ENCODE data around the gene MTUS2.
"Not testable (repeated sequence)": the region's sequence is repeated elsewhere in the genome, so short reads cannot be mapped to it uniquely, and the experiment has no call there.

MTUS2 gene

DNA sequence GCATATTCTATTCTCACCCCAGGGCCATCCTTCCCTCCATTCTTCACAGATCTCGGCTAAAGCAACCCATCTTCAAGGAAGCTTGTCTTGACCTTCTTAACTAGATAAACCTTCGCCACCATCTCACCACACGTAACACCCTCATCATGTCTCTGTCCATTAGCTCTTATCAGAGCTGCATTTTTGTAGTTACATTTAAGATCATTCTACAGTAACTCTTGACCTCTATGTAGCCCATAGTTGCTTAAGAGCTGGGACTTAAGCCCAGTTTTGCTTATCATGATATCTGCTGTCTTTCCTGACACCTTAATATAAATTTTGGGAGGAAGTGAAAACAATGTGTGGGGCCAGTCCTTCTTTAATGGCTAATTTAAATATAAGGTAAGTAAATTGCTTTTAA is 345.1 kb downstream of the MTUS2 start:
- DNase-seq (ENCODE audit: low read depth) = no peak

GRCh38 chr13:29165840-29166239 is 345.7 kb downstream of the MTUS2 start:
- no peak for DNase-seq (ENCODE audit: low read depth)

- DNase-seq (ENCODE audit: low read depth) = no peak
Measured at GRCh38 chr13:29170436-29171082, 350.4 kb downstream of the MTUS2 start.

GRCh38 chr13:29171244-29171643 is 351.1 kb downstream of the MTUS2 start:
- DNase-seq (ENCODE audit: low read depth) = no peak

DNA sequence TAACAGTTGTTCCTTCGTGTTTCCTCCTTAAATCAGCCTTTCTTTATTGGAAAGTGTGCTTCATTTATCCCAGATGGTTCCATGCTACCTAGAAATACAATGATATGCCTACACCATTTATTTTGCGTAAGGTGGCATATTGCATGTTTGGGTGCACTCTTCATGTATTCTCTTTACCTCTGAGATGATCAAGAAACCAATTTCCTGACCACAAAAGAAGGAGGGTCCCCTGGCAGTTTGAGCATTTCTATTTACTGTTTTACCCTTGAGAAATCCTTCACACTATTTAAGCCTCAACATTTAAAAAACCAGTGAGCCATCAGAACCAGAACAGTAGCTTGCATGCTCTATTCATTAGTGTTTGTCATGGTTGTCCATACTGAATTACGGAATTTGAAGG is 354.0 kb downstream of the MTUS2 start:
- DNase-seq (ENCODE audit: low read depth) = no peak

DNA sequence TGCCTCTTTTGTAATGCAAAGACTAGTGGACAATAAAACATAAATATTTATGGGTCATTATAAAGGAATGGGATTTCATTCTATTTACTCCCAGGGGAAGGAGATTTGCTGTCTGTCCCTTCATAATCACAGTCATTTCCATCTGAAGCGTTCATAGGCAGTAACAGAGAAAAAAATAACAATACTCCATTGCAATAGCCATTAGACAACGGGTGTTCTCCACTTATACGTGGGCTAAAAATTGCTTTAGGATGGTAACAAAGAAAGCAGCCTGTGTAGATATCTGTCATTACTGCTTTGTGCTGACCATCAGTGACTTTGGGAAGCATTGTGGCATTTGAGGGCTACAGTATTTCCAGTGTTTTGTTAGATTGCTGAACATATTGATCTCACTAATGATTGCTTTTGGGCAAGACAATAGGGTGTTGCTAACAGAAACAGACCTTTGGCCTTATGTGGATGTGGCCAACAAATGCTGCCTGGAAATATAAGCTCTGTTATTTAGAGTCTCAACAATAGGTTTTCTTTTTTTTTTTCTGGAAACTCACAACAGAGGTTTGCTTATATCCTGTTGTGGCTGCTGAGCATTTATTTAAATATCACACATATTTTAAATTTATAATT is 355.2 kb downstream of the MTUS2 start:
- DNase-seq (ENCODE audit: low read depth) = no peak

GRCh38 chr13:29180055-29180454 is 359.9 kb downstream of the MTUS2 start:
- DNase-seq (ENCODE audit: low read depth) = no peak

DNA sequence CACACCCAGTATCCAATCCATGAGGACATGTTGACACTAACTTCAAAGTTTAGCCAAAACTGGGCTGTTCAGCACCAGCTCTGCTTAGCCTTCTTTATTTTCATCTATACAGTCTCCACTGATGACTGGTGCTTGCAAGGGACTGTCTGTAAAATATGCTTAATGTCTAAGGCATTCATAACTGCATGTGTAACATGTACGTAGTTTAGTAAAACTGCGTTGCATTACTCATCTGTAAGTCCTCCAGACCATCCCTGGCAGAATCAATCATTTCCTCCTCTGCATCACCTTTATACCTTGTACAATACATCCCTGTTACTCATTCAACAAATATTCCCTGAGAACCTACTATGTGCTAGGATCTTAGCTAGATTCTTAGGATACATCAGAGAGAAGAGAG is 362.1 kb downstream of the MTUS2 start:
- DNase-seq (ENCODE audit: low read depth) = no peak

GRCh38 chr13:29185926-29186325 is 365.8 kb downstream of the MTUS2 start:
- DNase-seq (ENCODE audit: low read depth) = no peak

GRCh38 chr13:29187584-29187983 is 367.4 kb downstream of the MTUS2 start:
- no peak for DNase-seq (ENCODE audit: low read depth)

- DNase-seq (ENCODE audit: low read depth) = no peak
Measured at GRCh38 chr13:29190298-29190697, 370.2 kb downstream of the MTUS2 start.

- no peak for DNase-seq (ENCODE audit: low read depth)
Measured at GRCh38 chr13:29193083-29193482, 372.9 kb downstream of the MTUS2 start.

DNA sequence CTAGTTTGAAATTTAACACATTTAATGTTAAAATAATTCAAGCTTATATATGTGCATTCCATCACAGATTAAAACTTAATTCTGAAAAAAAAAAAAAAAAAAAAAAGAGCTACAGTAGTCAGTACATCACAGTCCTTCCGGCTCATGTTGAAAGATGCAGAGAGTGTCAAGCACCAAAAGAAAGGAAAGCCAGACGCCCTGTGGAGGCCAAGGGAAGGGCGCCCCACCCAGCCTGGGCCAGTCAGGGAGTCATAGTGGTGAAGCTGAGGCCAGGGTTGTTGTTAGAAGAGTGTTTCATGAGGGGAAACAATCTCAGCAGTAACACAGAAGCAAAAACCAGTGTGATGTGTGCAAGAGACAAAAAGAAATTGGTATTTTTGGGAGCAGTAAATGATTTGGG is 375.3 kb downstream of the MTUS2 start:
- no peak for DNase-seq (ENCODE audit: low read depth)

- no peak for DNase-seq (ENCODE audit: low read depth)
Measured at GRCh38 chr13:29196409-29197074, 376.4 kb downstream of the MTUS2 start.

- DNase-seq (ENCODE audit: low read depth) = not testable (repeated sequence)
Measured at GRCh38 chr13:29202753-29203152, 382.6 kb downstream of the MTUS2 start.

DNA sequence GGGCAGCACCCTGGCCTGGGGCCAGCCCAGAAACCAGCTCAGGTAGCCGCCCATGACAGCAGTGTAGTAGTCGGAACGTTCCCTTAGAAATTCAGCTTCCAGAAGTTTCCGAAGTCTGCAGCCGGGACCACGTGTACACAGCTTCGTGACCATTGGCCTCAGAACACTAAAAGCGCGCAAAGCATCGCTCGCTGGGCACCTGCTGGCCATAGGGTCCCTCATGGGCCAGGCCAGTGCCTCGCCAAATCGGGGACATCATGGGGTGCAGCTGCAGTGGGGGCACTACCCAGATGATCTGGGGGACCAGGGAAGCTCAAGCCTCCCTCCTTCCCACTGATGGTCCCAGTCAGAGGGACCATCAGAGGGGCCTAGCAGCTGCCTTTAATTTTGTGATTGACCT is 384.5 kb downstream of the MTUS2 start:
- DNase-seq (ENCODE audit: low read depth) = no peak

DNA sequence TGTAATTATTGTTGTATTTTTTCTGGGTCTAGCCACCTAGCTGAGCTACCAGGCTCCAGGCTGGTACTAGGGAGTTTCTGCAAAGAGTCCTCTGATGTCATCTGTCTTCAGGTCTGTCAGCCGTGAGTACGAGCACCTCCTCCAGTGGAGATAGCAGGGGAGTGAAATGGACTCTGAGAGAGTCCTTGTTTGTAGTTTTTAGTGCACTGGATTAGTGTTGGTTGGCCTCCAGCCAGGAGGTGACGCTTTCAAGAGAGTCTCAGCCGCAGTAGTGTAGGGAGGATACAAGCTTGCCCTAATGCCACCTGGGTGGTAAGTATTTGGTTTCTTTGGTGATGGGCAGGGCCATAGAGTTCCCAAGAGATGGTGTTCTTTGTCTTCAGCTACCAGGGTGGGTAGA is 390.5 kb downstream of the MTUS2 start:
- no peak for DNase-seq (ENCODE audit: low read depth)

- not testable (repeated sequence) for DNase-seq (ENCODE audit: low read depth)
Measured at GRCh38 chr13:29211162-29211561, 391.0 kb downstream of the MTUS2 start.

DNA sequence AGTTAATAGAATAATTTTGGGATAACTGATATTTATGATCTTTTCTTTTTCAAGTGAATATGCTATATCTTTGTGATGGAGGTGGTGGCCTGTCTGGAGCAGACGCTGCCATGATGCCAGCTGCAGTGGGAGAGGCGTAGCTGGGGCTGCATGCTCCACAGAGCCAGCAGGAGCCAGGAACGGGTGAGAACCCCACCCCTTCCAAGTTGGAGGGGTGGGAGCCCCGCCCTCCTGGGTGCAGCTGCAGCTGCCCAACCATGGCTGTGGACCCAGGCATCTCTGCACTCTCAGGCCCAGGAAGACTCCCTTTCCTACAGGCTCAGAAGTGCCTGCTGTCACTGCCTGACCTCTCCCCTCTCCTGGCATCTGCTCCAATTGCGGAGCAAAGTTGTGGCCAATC is 402.3 kb downstream of the MTUS2 start:
- DNase-seq (ENCODE audit: low read depth) = no peak

DNA sequence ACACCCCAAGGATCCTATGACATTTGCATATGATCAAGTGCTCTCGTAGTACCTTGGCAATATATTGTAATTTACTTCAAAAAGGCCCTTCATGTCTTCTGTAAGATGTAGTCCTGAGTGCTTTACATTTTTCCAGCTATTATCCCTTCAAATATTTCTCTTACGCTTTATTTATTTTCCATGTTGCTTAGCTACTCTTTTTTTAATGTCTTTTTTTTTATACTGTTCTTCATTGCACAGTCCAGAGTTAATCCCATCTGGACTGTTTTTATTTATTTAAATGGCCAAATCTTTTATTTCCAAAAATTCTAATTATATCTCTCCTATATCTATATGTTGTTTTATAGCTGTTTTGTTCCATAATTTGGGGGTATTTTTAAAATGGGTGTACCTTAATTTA is 404.1 kb downstream of the MTUS2 start:
- no peak for DNase-seq (ENCODE audit: low read depth)

- no peak for DNase-seq (ENCODE audit: low read depth)
Measured at GRCh38 chr13:29227576-29227975, 407.4 kb downstream of the MTUS2 start.

DNA sequence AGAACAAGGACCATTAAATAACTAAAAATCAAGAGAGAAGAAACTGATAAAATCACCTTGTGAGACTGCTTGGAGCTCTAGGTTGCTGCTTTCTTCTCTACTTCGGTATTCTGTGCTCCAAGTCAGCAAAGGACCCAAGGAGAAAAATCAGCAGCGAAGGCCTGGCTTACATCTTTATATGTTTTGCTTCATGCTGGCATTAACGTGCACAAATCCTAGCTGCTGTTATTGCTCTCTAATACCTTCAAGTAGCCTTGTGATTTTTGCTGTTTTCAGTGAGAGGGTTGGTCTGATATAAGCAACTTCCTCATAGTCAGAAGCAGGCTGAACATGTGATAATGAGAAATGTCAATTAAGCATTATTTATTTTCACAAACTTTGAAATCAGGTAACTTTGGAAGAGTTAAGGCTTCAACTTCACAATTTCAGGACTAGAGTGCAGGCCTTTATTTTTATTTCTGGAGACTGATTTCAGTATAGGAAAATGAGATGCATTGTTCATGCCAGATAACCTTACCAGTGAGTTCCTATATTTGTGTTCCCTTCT is 410.2 kb downstream of the MTUS2 start:
- DNase-seq (ENCODE audit: low read depth) = no peak

All from fibroblast of gingiva (primary cell).